Putamen (tissue), 1 donor: Measurements from ENCODE around the gene HCFC1.
A peak's percentile ranks its signal among the peaks of the same experiment; 100 is the strongest.

Experiments
- DNase-seq: peaks from one replicate; pipeline ENCODE4 v3.0.0-alpha.2; 2016; ENCODE audit warnings: low spot score

The HCFC1 gene

GRCh38 chrX:153924149-153924861, 47.3 kb downstream of the HCFC1 start:
- peak; percentile 31 for DNase-seq

GRCh38 chrX:153922932-153923857, 48.4 kb downstream of the HCFC1 start:
- peak; percentile 26 for DNase-seq

- no peak for DNase-seq
Measured at GRCh38 chrX:153921511-153922446, 49.8 kb downstream of the HCFC1 start.

- DNase-seq = no peak
Measured at GRCh38 chrX:153921070-153921469, 50.5 kb downstream of the HCFC1 start.

- no peak for DNase-seq
Measured at GRCh38 chrX:153920546-153920945, 51.1 kb downstream of the HCFC1 start.

- no peak for DNase-seq
Measured at GRCh38 chrX:153919281-153919680, 52.3 kb downstream of the HCFC1 start.

GRCh38 chrX:153917869-153918268, 53.7 kb downstream of the HCFC1 start:
- no peak for DNase-seq

- no peak for DNase-seq
Measured at GRCh38 chrX:153913701-153914100, 57.9 kb downstream of the HCFC1 start.

- no peak for DNase-seq
Measured at GRCh38 chrX:153913211-153913610, 58.4 kb downstream of the HCFC1 start.

GRCh38 chrX:153911798-153912197, 59.8 kb downstream of the HCFC1 start:
- DNase-seq = no peak

GRCh38 chrX:153910446-153910845, 61.2 kb downstream of the HCFC1 start:
- DNase-seq = no peak

GRCh38 chrX:153909980-153910360, 61.6 kb downstream of the HCFC1 start:
- no peak for DNase-seq

GRCh38 chrX:153909024-153909979, 62.3 kb downstream of the HCFC1 start:
- DNase-seq = no peak

- no peak for DNase-seq
Measured at GRCh38 chrX:153908219-153908860, 63.3 kb downstream of the HCFC1 start.

GRCh38 chrX:153907456-153907855, 64.2 kb downstream of the HCFC1 start:
- DNase-seq = no peak

GRCh38 chrX:153906126-153906917, 65.3 kb downstream of the HCFC1 start:
- no peak for DNase-seq

- DNase-seq = no peak
Measured at GRCh38 chrX:153905481-153906095, 66.0 kb downstream of the HCFC1 start.

GRCh38 chrX:153903991-153904957, 67.3 kb downstream of the HCFC1 start, which contains the start of gene AVPR2:
AVPR2 (plus strand) TSS chrX:153904673; CDS start chrX:153905146, 473 bp downstream.
- DNase-seq = no peak
